ENCODE results near the gene BTBD10.

The BTBD10 gene

GRCh38 chr11:13352711-13353110 is 110.3 kb downstream of the BTBD10 start:
- ATAC-seq (ENCODE audit: low read depth), result no peak

GRCh38 chr11:13349581-13349980 is 113.4 kb downstream of the BTBD10 start:
- Histone ChIP-seq H3K27ac (ENCODE audit: poor library complexity, severe bottlenecking) (no peak overlapping the region), H3K4me3 (ENCODE audit: severe bottlenecking) (no peak overlapping the region), H3K9me3 (ENCODE audit: severe bottlenecking) (no peaks in the 10 kb centered on the region), H3K36me3 (ENCODE audit: low read depth) (peaks cover 12% of the 10 kb centered on the region), H3K4me1 (ENCODE audit: insufficient read depth, poor library complexity, severe bottlenecking) (no peaks in the 10 kb centered on the region), H3K27me3 (ENCODE audit: insufficient read depth, poor library complexity, severe bottlenecking) (no peaks in the 10 kb centered on the region)
- DNase-seq (ENCODE audit: low spot score) (no peak), ATAC-seq (ENCODE audit: low read depth) (no peak)
- no peak for TF ChIP-seq CTCF (IDR thresholded peaks at IDR 0.05; ENCODE audit: poor library complexity, severe bottlenecking)

More at GRCh38 chr11:13352711-13353110, 110.3 kb downstream of the BTBD10 start:
- Histone ChIP-seq H3K4me3 (ENCODE audit: severe bottlenecking) (no peak overlapping the region), H3K36me3 (ENCODE audit: low read depth) (peaks cover 31% of the 10 kb centered on the region), H3K27me3 (ENCODE audit: insufficient read depth, poor library complexity, severe bottlenecking) (no peaks in the 10 kb centered on the region), H3K27ac (ENCODE audit: poor library complexity, severe bottlenecking) (no peak overlapping the region), H3K4me1 (ENCODE audit: insufficient read depth, poor library complexity, severe bottlenecking) (no peaks in the 10 kb centered on the region), H3K9me3 (ENCODE audit: severe bottlenecking) (no peaks in the 10 kb centered on the region)
- DNase-seq (ENCODE audit: low spot score), result no peak
- no peak for TF ChIP-seq CTCF (IDR thresholded peaks at IDR 0.05; ENCODE audit: poor library complexity, severe bottlenecking)

DNA sequence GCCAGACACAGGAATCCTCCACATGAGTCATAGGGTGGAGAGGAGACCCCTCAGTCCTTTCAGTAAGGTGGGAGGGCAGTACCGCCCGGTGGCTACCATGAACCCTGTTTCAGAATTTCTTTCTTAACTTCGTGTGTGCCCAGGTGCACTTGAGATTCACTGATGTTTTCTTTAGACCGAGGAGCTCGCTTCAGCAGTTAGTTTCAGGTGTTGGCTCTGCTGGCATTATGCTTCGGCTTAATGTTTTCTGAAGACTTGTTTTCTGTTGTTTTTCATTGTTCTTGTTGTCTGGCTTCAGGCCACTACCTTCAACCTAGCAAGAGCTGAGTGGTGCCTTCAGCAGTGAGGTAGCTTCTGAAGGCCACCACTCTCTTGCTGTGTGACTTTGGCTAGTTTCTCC is 114.0 kb downstream of the BTBD10 start:
- no peak for TF ChIP-seq CTCF (IDR thresholded peaks at IDR 0.05; ENCODE audit: poor library complexity, severe bottlenecking)
- no peak for DNase-seq (ENCODE audit: low spot score)
- Histone ChIP-seq H3K27me3 (ENCODE audit: insufficient read depth, poor library complexity, severe bottlenecking) (no peaks in the 10 kb centered on the region), H3K36me3 (ENCODE audit: low read depth) (peaks cover 8% of the 10 kb centered on the region), H3K9me3 (ENCODE audit: severe bottlenecking) (no peaks in the 10 kb centered on the region), H3K27ac (ENCODE audit: poor library complexity, severe bottlenecking) (no peak overlapping the region), H3K4me3 (ENCODE audit: severe bottlenecking) (no peak overlapping the region), H3K4me1 (ENCODE audit: insufficient read depth, poor library complexity, severe bottlenecking) (no peaks in the 10 kb centered on the region)
- ATAC-seq (ENCODE audit: low read depth), result no peak

DNA sequence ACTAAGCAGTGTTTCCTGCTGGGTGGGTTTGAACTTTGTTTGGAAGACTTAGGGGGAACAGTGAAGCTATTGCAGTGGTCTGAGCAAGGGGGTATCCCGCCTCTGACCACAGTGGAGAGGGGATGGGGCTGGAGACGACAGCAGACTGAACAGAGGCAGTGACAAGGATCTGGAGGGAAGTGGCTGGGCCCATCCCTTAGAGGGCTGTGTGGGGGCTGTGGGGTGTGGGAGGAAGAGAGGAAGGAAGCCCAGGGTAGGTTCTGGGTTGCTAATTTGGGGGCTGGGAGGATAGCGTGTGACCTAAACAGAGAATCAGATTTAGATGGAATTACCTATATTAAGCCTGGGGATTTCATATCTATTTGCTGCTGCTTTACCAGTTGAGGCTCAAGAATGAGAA is 114.7 kb downstream of the BTBD10 start:
- ATAC-seq (ENCODE audit: low read depth), result no peak
- no peak for DNase-seq (ENCODE audit: low spot score)
- H3K27ac ChIP-seq (ENCODE audit: poor library complexity, severe bottlenecking), result no peak overlapping the region
- no peak for TF ChIP-seq CTCF (IDR thresholded peaks at IDR 0.05; ENCODE audit: poor library complexity, severe bottlenecking)
- H3K9me3 ChIP-seq (ENCODE audit: severe bottlenecking), result no peaks in the 10 kb centered on the region
- no peaks in the 10 kb centered on the region for H3K27me3 ChIP-seq (ENCODE audit: insufficient read depth, poor library complexity, severe bottlenecking)
- H3K36me3 ChIP-seq (ENCODE audit: low read depth), result peaks cover 8% of the 10 kb centered on the region
- no peaks in the 10 kb centered on the region for H3K4me1 ChIP-seq (ENCODE audit: insufficient read depth, poor library complexity, severe bottlenecking)
- no peak overlapping the region for H3K4me3 ChIP-seq (ENCODE audit: severe bottlenecking)

- DNase-seq (ENCODE audit: low spot score), result no peak
- no peak for TF ChIP-seq CTCF (IDR thresholded peaks at IDR 0.05; ENCODE audit: poor library complexity, severe bottlenecking)
- H3K27ac ChIP-seq (ENCODE audit: poor library complexity, severe bottlenecking), result no peak overlapping the region
- H3K4me1 ChIP-seq (ENCODE audit: insufficient read depth, poor library complexity, severe bottlenecking), result no peaks in the 10 kb centered on the region
- no peaks in the 10 kb centered on the region for H3K27me3 ChIP-seq (ENCODE audit: insufficient read depth, poor library complexity, severe bottlenecking)
- no peak overlapping the region for H3K4me3 ChIP-seq (ENCODE audit: severe bottlenecking)
- ATAC-seq (ENCODE audit: low read depth), result peak; percentile 10; the same call in 1 of the 3 replicates
- H3K9me3 ChIP-seq (ENCODE audit: severe bottlenecking), result no peaks in the 10 kb centered on the region
- H3K36me3 ChIP-seq (ENCODE audit: low read depth), result peaks cover 8% of the 10 kb centered on the region
Observed at GRCh38 chr11:13347901-13348300, 115.1 kb downstream of the BTBD10 start.
